GM23248 (cell line): ENCODE results near the gene NUBPL. TPM values are rescaled to one million over a fixed set of nuclear protein-coding genes. Genes with fewer than 3 reads are reported as not detected.

Source experiments
- DNase-seq: peaks from one replicate; pipeline ENCODE4 v3.0.0-alpha.2; 2015
- H2AFZ ChIP-seq: fragments of 200-600 bp; sonication (generic); 2 replicates; pipeline ENCODE4 v1.6.1; 2016; ENCODE audit warnings: antibody characterized with exemption
- H3F3A ChIP-seq: fragments of 200-600 bp; sonication (generic); 2 replicates; pipeline ENCODE4 v1.6.1; 2016; ENCODE audit warnings: mild to moderate bottlenecking, antibody characterized with exemption, mixed run types; ENCODE audit not compliant: insufficient read depth
- H3K27ac ChIP-seq: fragments of 200-600 bp; sonication (generic); 2 replicates; pipeline ENCODE4 v1.5.1; 2016; ENCODE audit warnings: mild to moderate bottlenecking
- H3K27me3 ChIP-seq: fragments of 200-600 bp; sonication (generic); replicated peaks from 2 replicates; pipeline ENCODE4 v1.6.1; 2016; ENCODE audit warnings: mild to moderate bottlenecking; ENCODE audit not compliant: insufficient read depth
- H3K36me3 ChIP-seq: fragments of 200-600 bp; sonication (generic); 2 replicates; pipeline ENCODE4 v1.6.1; 2016; ENCODE audit warnings: low read depth, mild to moderate bottlenecking
- H3K4me1 ChIP-seq: fragments of 200-600 bp; sonication (generic); 2 replicates; pipeline ENCODE4 v1.6.1; 2016; ENCODE audit warnings: mild to moderate bottlenecking; ENCODE audit not compliant: insufficient read depth
- H3K4me2 ChIP-seq: fragments of 200-600 bp; sonication (generic); one replicate; pipeline ENCODE4 v1.6.1; 2016; ENCODE audit warnings: mild to moderate bottlenecking; ENCODE audit not compliant: unreplicated experiment
- H3K4me3 ChIP-seq: fragments of 200-600 bp; sonication (generic); 2 replicates; pipeline ENCODE4 v1.5.1; 2016; ENCODE audit warnings: mild to moderate bottlenecking
- H3K79me2 ChIP-seq: fragments of 200-600 bp; sonication (generic); 2 replicates; pipeline ENCODE4 v1.6.1; 2016; ENCODE audit warnings: mild to moderate bottlenecking; ENCODE audit not compliant: insufficient read depth
- H3K9ac ChIP-seq: fragments of 200-600 bp; sonication (generic); 2 replicates; pipeline ENCODE4 v1.6.1; 2016; ENCODE audit warnings: mild to moderate bottlenecking
- H3K9me2 ChIP-seq: fragments of 200-600 bp; sonication (generic); 2 replicates; pipeline ENCODE4 v1.6.1; 2016; ENCODE audit warnings: mixed run types, mild to moderate bottlenecking, moderate library complexity; ENCODE audit not compliant: insufficient read depth
- H3K9me3 ChIP-seq: fragments of 200-600 bp; sonication (generic); one replicate; pipeline ENCODE4 v1.6.1; 2017; ENCODE audit warnings: low read depth
- H4K20me1 ChIP-seq: fragments of 200-600 bp; sonication (generic); 2 replicates; pipeline ENCODE4 v1.6.0; 2016; ENCODE audit not compliant: insufficient read depth
- EZH2 ChIP-seq: fragments of 200-600 bp; sonication (generic); IDR thresholded peaks from 2 replicates; pipeline ENCODE4 v1.6.1; 2018; ENCODE audit warnings: antibody characterized with exemption, mild to moderate bottlenecking; ENCODE audit not compliant: insufficient read depth, poor library complexity, severe bottlenecking
- EZH2phosphoT487 ChIP-seq: fragments of 200-600 bp; sonication (generic); IDR thresholded peaks from 2 replicates; pipeline ENCODE4 v1.6.1; 2018; ENCODE audit warnings: antibody characterized with exemption, moderate library complexity, mild to moderate bottlenecking, low read depth; ENCODE audit not compliant: insufficient read depth
- WGBS, 2 experiments: methylation state at CpG; one replicate each; pipeline ENCODE4 v1.1.6; 2015 to 2017; ENCODE audit warnings: low lambda C conversion rate in 2 of 2, low coverage in 1 of 2; ENCODE audit errors: missing lambda C conversion rate in 2 of 2; 5-methylcytosine and 5-hydroxymethylcytosine counted together
- in situ Hi-C: fragments of 300-500 bp; cut with MboI; formaldehyde crosslinking; loops from 2 replicates; pipeline ENCODE4 v1.15.0; 2020
- polyA plus RNA-seq: library from polyadenylated mRNA; unstranded; fragments of >200 nt; fragmentation: Nextera tagmentation; extraction: Ambion mirVana; gene quantifications from 2 replicates; pipeline ENCODE4 v1.2.1, GENCODE V29; 2016
- total RNA-seq: library from RNA; depleted of rRNA; stranded (reverse); fragments of >200 nt; shearing (Covaris generic); gene quantifications from 2 replicates; pipeline ENCODE4 v1.2.3, GENCODE V29; 2014

Gene NUBPL
- total and polyA plus RNA-seq, 2 experiments from 2014 or later: 9.8 to 11.5 TPM

DNA sequence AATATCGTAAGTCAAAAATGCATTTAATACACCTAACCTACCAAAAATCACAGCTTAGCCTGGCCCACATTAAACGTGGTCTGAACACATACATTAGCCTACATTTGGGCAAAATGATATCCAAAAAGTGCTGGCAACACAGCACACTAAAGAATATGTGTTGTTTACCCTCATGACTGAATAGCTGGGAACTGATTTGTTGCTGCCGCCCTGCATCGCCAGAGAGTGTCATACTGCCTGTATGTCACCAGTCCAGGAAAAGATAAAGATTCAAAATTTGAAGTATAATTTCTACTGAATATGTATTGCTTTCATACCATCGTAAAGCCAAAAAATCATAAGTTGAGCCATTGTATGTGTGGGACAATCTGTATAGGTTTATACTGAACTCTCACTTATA lies 157.8 kb downstream of the NUBPL start:
- H3K4me3 ChIP-seq: no peak overlapping the region
- H2AFZ ChIP-seq: no peak overlapping the region
- H3F3A ChIP-seq: no peaks in the 10 kb centered on the region
- no peaks in the 10 kb centered on the region for H3K9me3 ChIP-seq
- no peaks in the 10 kb centered on the region for H3K27me3 ChIP-seq
- no peaks in the 10 kb centered on the region for H3K36me3 ChIP-seq
- no peak overlapping the region for H3K4me2 ChIP-seq
- no peaks in the 10 kb centered on the region for H3K4me1 ChIP-seq
- no peaks in the 10 kb centered on the region for H3K9me2 ChIP-seq
- 86 to 87% methylated on average over 5 of the region's 5 CpGs for WGBS, 2 experiments
- H4K20me1 ChIP-seq: no peaks in the 10 kb centered on the region
- TF ChIP-seq EZH2phosphoT487: no peak
- no peak for TF ChIP-seq EZH2
- H3K27ac ChIP-seq: no peak overlapping the region
- in situ Hi-C loops: no loop called here
- H3K79me2 ChIP-seq: no peaks in the 10 kb centered on the region
- no peak overlapping the region for H3K9ac ChIP-seq
- DNase-seq: no peak

DNA sequence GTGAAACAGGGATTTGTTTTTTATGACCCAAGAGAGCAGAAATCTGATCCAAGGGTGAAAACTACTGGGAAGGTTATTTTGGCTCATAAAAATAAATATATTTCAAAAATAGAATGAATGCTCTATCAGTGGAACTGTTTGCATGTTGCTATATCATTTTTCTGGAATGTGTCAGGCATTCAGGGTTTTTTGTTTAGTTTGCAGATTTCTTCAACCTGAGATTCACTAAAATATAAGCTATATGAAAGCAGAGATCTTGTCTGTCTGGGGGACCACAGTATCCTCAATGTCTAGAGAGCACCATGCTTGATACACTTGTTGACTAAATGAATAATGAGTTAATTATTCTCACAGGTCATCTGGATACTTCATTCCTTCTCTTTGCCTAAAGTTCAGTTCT lies 165.1 kb downstream of the NUBPL start:
- H3K9me3 ChIP-seq: no peaks in the 10 kb centered on the region
- no peaks in the 10 kb centered on the region for H4K20me1 ChIP-seq
- H3K27ac ChIP-seq: no peak overlapping the region
- no peak for TF ChIP-seq EZH2phosphoT487
- TF ChIP-seq EZH2: no peak
- H3K36me3 ChIP-seq: no peaks in the 10 kb centered on the region
- H3K4me2 ChIP-seq: no peak overlapping the region
- H3K9me2 ChIP-seq: no peaks in the 10 kb centered on the region
- no peaks in the 10 kb centered on the region for H3F3A ChIP-seq
- DNase-seq: no peak
- H3K4me3 ChIP-seq: no peak overlapping the region
- H3K79me2 ChIP-seq: no peaks in the 10 kb centered on the region
- H2AFZ ChIP-seq: no peak overlapping the region
- no peaks in the 10 kb centered on the region for H3K27me3 ChIP-seq
- no peak overlapping the region for H3K9ac ChIP-seq
- H3K4me1 ChIP-seq: no peaks in the 10 kb centered on the region
- in situ Hi-C loops: no loop called here

DNA sequence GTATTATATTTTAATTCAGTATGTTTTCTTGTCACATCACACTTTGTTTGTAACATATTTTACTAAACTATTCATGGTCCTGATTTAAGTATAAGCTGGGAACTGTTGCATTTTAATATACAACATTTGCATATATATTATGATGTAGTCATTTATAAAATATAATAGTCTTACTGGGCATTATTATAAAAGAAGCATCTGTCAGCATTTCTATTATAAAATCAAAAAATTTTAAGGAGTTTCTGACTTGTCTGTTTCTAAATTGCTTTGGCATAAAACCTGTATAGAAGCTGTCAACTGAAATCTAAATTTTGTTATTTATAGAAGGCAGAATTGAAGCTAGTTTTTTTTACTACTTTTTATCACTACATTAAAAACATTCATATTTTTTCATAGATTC lies 166.6 kb downstream of the NUBPL start:
- TF ChIP-seq EZH2 (no peak), EZH2phosphoT487 (no peak)
- no peaks in the 10 kb centered on the region for H3K9me3 ChIP-seq
- no peak for DNase-seq
- no peaks in the 10 kb centered on the region for H3K9me2 ChIP-seq
- H3K27me3 ChIP-seq: no peaks in the 10 kb centered on the region
- no peaks in the 10 kb centered on the region for H3K36me3 ChIP-seq
- no peaks in the 10 kb centered on the region for H3F3A ChIP-seq
- no peaks in the 10 kb centered on the region for H4K20me1 ChIP-seq
- H3K9ac ChIP-seq: no peak overlapping the region
- H3K4me1 ChIP-seq: no peaks in the 10 kb centered on the region
- H2AFZ ChIP-seq: no peak overlapping the region
- in situ Hi-C loops: no loop called here
- H3K27ac ChIP-seq: no peak overlapping the region
- H3K4me3 ChIP-seq: no peak overlapping the region
- H3K79me2 ChIP-seq: no peaks in the 10 kb centered on the region
- no peak overlapping the region for H3K4me2 ChIP-seq

DNA sequence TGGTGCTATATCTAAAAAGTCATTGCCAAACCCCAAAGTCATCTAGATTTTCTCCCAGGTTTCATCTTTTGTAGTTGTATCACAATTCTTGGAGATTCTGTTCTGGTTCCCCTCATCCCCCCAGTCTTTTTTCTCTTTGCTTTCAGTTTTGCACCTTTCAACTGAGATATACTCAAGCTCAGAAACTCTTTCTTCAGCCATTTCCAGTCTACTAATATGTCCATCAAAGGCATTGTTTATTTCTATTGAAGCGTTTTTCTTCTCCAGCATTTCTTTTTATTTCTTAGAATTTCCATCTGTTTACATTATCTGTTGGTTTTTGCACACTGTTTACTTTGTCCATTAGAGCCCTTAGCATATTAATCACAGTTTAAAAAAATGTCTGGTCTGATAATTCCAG lies 179.5 kb downstream of the NUBPL start:
- H3K4me3 ChIP-seq: no peak overlapping the region
- TF ChIP-seq EZH2phosphoT487 (no peak), EZH2 (no peak)
- DNase-seq: no peak
- no peaks in the 10 kb centered on the region for H3K27me3 ChIP-seq
- 78 to 84% methylated on average over 1 of the region's 1 CpG for WGBS, 2 experiments
- H3K9ac ChIP-seq: no peak overlapping the region
- no peak overlapping the region for H2AFZ ChIP-seq
- H3K9me3 ChIP-seq: no peaks in the 10 kb centered on the region
- H3F3A ChIP-seq: no peaks in the 10 kb centered on the region
- no peaks in the 10 kb centered on the region for H4K20me1 ChIP-seq
- H3K79me2 ChIP-seq: no peaks in the 10 kb centered on the region
- H3K27ac ChIP-seq: no peak overlapping the region
- no peaks in the 10 kb centered on the region for H3K36me3 ChIP-seq
- H3K4me1 ChIP-seq: no peaks in the 10 kb centered on the region
- no peak overlapping the region for H3K4me2 ChIP-seq
- no peaks in the 10 kb centered on the region for H3K9me2 ChIP-seq
- in situ Hi-C loops: no loop called here

DNA sequence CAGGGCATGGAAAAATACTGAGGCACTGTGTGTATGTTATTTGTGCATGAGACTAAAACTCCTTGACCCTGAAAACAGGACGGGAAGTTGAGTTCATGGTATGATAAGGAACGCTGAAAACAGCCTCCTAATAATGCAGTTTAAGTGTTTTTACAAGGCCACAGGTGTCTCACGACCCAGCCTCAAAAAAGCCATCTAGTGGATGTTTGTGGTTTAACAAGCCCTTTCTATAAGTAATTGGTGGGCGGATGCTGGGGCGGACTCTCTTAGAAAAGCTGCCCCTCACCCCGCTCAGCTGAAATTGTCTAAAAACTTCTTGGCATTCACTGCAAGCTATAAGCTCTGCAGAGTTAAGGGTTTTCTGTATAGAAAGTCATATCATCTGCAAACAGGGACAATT lies 184.5 kb downstream of the NUBPL start:
- H3K9me2 ChIP-seq: no peaks in the 10 kb centered on the region
- H3K27ac ChIP-seq: no peak overlapping the region
- no peaks in the 10 kb centered on the region for H3K27me3 ChIP-seq
- no peaks in the 10 kb centered on the region for H3K79me2 ChIP-seq
- H3K36me3 ChIP-seq: no peaks in the 10 kb centered on the region
- H3K4me1 ChIP-seq: no peaks in the 10 kb centered on the region
- H3K4me2 ChIP-seq: no peak overlapping the region
- no peak for DNase-seq
- in situ Hi-C loops: no loop called here
- H3K9ac ChIP-seq: no peak overlapping the region
- no peak overlapping the region for H2AFZ ChIP-seq
- no peaks in the 10 kb centered on the region for H3F3A ChIP-seq
- WGBS, 2 experiments: 88 to 89% methylated on average over 6 of the region's 6 CpGs
- no peaks in the 10 kb centered on the region for H3K9me3 ChIP-seq
- TF ChIP-seq EZH2phosphoT487: no peak
- TF ChIP-seq EZH2: no peak
- no peak overlapping the region for H3K4me3 ChIP-seq
- H4K20me1 ChIP-seq: no peaks in the 10 kb centered on the region
